DOHH2 (cell line): ENCODE results near the gene PLTP.

Source experiments
- H3F3A ChIP-seq: fragments of 200-600 bp; sonication (generic), shearing (Covaris generic); 2 replicates; pipeline ENCODE4 v1.6.0; 2016; ENCODE audit warnings: antibody characterized with exemption, mild to moderate bottlenecking; ENCODE audit not compliant: control insufficient read depth, insufficient read depth
- H3K27ac ChIP-seq: fragments of 200-600 bp; sonication (generic); 2 replicates; pipeline ENCODE4 v1.5.1; 2014; ENCODE audit warnings: low read depth, mild to moderate bottlenecking, low read length, moderate library complexity
- H3K27me3 ChIP-seq: fragments of 200-600 bp; sonication (generic); 2 replicates; pipeline ENCODE4 v1.6.1; 2014; ENCODE audit warnings: mild to moderate bottlenecking, low read length, mixed read lengths; ENCODE audit not compliant: control insufficient read depth
- H3K36me3 ChIP-seq: fragments of 200-600 bp; sonication (generic); 2 replicates; pipeline ENCODE4 v1.6.1; 2014; ENCODE audit warnings: mild to moderate bottlenecking, low read length, moderate library complexity, mixed read lengths; ENCODE audit not compliant: control insufficient read depth
- H3K4me1 ChIP-seq: fragments of 200-600 bp; sonication (generic); 2 replicates; pipeline ENCODE4 v1.6.1; 2014; ENCODE audit warnings: mild to moderate bottlenecking, low read length, mixed read lengths; ENCODE audit not compliant: control insufficient read depth
- H3K4me2 ChIP-seq: fragments of 200-600 bp; sonication (generic); 2 replicates; pipeline ENCODE4 v1.6.0; 2014; ENCODE audit warnings: mild to moderate bottlenecking, low read length, moderate library complexity
- H3K4me3 ChIP-seq: fragments of 200-600 bp; sonication (generic); 2 replicates; pipeline ENCODE4 v1.5.1; 2014; ENCODE audit warnings: mild to moderate bottlenecking, low read length, mixed read lengths
- H3K79me2 ChIP-seq: fragments of 200-600 bp; sonication (generic); 2 replicates; pipeline ENCODE4 v1.6.1; 2014; ENCODE audit warnings: mild to moderate bottlenecking, low read length, mixed read lengths; ENCODE audit not compliant: control insufficient read depth
- H3K9me2 ChIP-seq: fragments of 200-600 bp; sonication (generic); replicated peaks from 2 replicates; pipeline ENCODE4 v1.6.1; 2014; ENCODE audit warnings: mild to moderate bottlenecking, low read length, mixed read lengths; ENCODE audit not compliant: control insufficient read depth
- H3K9me3 ChIP-seq: fragments of 200-600 bp; sonication (generic); 2 replicates; pipeline ENCODE4 v1.6.1; 2014; ENCODE audit warnings: antibody characterized with exemption, low read length, mixed read lengths; ENCODE audit not compliant: control insufficient read depth, insufficient read depth
- H4K20me1 ChIP-seq: fragments of 200-600 bp; sonication (generic); 2 replicates; pipeline ENCODE4 v1.6.0; 2014; ENCODE audit warnings: low read depth, mild to moderate bottlenecking, antibody characterized with exemption, low read length, moderate library complexity; ENCODE audit not compliant: control insufficient read depth, insufficient read depth
- EZH2phosphoT487 ChIP-seq: fragments of 200-600 bp; sonication (generic); IDR thresholded peaks from 2 replicates; pipeline ENCODE4 v1.6.1; 2017; ENCODE audit warnings: borderline replicate concordance, mild to moderate bottlenecking, antibody characterized with exemption, low read length, moderate library complexity, mixed read lengths
- TF ChIP-seq, protein P1 (sequence below): fragments of 200-600 bp; sonication (generic); IDR thresholded peaks from one replicate; pipeline ENCODE4 v1.5.1; 2014; ENCODE audit warnings: antibody characterized with exemption, mild to moderate bottlenecking, low read depth, low read length; ENCODE audit not compliant: poor library complexity, severe bottlenecking

The PLTP gene

DNA sequence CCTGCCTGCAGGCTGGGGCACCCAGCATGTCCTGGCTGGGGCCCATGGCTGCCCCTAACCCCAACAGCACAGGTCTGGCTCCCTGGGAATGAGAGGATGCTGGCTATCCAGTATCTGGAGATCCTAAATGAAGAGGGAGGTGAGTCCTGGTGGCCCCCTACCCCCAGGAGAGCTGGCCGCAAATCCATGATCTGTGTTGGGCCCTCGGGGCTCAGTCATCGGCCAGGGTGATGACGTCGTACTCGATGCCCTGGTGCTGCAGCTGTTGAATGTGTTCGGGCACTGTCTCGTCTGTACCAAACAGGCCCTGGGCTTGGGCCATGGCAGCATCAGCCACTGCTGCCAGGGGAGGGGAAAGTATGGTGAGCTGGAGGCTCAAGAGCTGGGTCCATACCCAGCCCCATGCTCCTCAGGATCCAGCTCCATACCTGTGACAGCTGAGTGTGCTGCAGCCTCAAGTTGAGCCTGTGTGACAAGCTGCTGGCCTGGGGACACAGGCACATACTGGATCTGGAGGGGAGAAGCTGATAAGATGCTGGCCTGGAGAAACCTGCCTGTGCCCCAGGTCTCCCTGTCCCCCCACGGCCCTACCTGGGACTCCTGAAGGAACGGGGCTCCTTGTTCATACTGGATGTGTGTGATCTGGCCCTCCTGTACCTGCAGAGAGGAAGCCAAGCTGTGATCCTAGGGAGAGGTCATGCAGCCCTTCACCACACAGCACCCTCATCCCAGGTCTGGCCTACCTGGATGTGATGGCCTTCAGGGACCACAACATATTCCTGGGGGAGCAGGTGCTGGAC, 37.0 kb upstream of the PLTP start:
- Histone ChIP-seq H3K4me1 (peaks cover 8% of the 10 kb centered on the region), H3K36me3 (peaks cover 88% of the 10 kb centered on the region), H3K27ac (no peak overlapping the region), H3K9me3 (no peaks in the 10 kb centered on the region), H3F3A (no peaks in the 10 kb centered on the region), H4K20me1 (no peaks in the 10 kb centered on the region), H3K79me2 (no peaks in the 10 kb centered on the region), H3K4me3 (no peak overlapping the region), H3K4me2 (no peak overlapping the region), H3K9me2 (no peaks in the 10 kb centered on the region), H3K27me3 (no peaks in the 10 kb centered on the region)
- TF ChIP-seq EZH2phosphoT487: no peak
- TF ChIP-seq, protein P1, sequence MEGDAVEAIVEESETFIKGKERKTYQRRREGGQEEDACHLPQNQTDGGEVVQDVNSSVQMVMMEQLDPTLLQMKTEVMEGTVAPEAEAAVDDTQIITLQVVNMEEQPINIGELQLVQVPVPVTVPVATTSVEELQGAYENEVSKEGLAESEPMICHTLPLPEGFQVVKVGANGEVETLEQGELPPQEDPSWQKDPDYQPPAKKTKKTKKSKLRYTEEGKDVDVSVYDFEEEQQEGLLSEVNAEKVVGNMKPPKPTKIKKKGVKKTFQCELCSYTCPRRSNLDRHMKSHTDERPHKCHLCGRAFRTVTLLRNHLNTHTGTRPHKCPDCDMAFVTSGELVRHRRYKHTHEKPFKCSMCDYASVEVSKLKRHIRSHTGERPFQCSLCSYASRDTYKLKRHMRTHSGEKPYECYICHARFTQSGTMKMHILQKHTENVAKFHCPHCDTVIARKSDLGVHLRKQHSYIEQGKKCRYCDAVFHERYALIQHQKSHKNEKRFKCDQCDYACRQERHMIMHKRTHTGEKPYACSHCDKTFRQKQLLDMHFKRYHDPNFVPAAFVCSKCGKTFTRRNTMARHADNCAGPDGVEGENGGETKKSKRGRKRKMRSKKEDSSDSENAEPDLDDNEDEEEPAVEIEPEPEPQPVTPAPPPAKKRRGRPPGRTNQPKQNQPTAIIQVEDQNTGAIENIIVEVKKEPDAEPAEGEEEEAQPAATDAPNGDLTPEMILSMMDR: no peak

DNA sequence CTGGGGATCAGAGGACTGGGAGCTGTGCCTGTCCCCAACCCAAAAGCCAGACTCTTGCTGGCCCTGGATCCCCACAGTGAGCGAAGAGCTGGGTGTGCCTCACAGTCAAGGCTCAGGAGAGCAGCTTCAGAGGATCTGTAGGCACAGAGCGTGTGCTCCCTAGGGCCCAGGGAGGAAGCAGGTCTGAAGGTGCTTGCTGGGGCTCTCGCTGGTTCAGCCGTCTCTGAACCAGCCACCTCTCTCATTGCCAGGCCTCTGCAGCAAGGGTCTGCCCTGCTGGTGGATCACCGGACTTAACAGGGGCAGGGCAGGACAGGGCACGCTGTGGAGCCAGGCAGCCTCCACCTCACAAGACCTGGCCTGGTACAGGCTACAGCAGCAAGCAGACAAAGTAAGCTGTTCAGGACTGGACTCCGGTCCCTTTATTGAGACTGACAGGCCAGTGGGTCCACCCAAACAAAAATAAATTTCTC, 36.3 kb upstream of the PLTP start:
- no peaks in the 10 kb centered on the region for H3F3A ChIP-seq
- no peak overlapping the region for H3K4me2 ChIP-seq
- H3K36me3 ChIP-seq: peaks cover 92% of the 10 kb centered on the region
- no peak overlapping the region for H3K4me3 ChIP-seq
- H4K20me1 ChIP-seq: no peaks in the 10 kb centered on the region
- H3K9me3 ChIP-seq: no peaks in the 10 kb centered on the region
- no peaks in the 10 kb centered on the region for H3K9me2 ChIP-seq
- TF ChIP-seq, protein P1: no peak
- TF ChIP-seq EZH2phosphoT487: no peak
- H3K4me1 ChIP-seq: peaks cover 8% of the 10 kb centered on the region
- no peak overlapping the region for H3K27ac ChIP-seq
- no peaks in the 10 kb centered on the region for H3K27me3 ChIP-seq
- no peaks in the 10 kb centered on the region for H3K79me2 ChIP-seq

DNA sequence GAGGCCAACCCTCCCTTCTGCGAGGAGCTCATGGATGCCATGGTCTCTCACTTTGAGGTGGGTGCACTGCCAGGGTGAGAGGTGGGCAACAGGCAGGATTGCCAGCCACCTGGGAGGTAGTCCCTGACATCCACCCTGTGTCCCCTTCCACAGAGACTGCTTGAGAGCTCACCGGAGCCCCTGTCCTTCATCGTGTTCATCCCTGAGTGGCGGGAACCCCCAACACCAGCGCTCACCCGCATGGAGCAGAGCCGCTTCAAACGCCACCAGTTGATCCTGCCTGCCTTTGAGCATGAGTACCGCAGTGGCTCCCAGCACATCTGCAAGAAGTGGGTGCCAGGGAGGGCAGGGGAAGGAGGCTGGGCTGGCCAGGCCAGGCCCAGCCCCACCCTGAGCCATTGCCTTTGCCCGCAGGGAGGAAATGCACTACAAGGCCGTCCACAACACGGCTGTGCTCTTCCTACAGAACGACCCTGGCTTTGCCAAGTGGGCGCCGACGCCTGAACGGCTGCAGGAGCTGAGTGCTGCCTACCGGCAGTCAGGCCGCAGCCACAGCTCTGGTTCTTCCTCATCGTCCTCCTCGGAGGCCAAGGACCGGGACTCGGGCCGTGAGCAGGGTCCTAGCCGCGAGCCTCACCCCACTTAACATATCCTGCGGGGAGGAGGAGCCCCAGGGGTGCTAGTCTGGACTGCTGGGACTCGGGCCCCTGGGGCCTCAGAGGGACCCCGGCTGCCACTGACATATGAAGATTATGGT, 35.3 kb upstream of the PLTP start:
- H3K36me3 ChIP-seq: peaks cover 93% of the 10 kb centered on the region
- H4K20me1 ChIP-seq: no peaks in the 10 kb centered on the region
- H3K9me2 ChIP-seq: no peaks in the 10 kb centered on the region
- no peaks in the 10 kb centered on the region for H3F3A ChIP-seq
- no peaks in the 10 kb centered on the region for H3K27me3 ChIP-seq
- TF ChIP-seq, protein P1: no peak
- TF ChIP-seq EZH2phosphoT487: no peak
- H3K4me1 ChIP-seq: peaks cover 8% of the 10 kb centered on the region
- no peak overlapping the region for H3K4me2 ChIP-seq
- H3K4me3 ChIP-seq: no peak overlapping the region
- H3K79me2 ChIP-seq: no peaks in the 10 kb centered on the region
- H3K27ac ChIP-seq: no peak overlapping the region
- no peaks in the 10 kb centered on the region for H3K9me3 ChIP-seq
